Panc1 (cell line): Measurements from ENCODE around the gene MS4A4E. TPM values are rescaled to one million over a fixed set of nuclear protein-coding genes. Genes with fewer than 3 reads are reported as not detected.

Experiments used
- microRNA-seq: library from miRNA; unstranded; fragments of <30 nt; microRNA quantifications from one replicate; pipeline ENCODE4 v1.1.0, GENCODE V29; 2020; ENCODE audit not compliant: unreplicated experiment
- total RNA-seq: library from RNA; stranded (reverse); gene quantifications from one replicate; pipeline ENCODE4 v1.2.1, GENCODE V29; 2021; ENCODE audit not compliant: unreplicated experiment

The MS4A4E gene
- total RNA-seq, 1 experiment from 2014 or later: not detected

Small RNA genes within 50 kb of the gene (microRNA-seq; reads per million reads assigned to microRNA genes)
- gene MIR6503: not detected

Other genes starting within 250 kb of the MS4A4E start
- not detected for gene OOSP4B, start 226.0 kb downstream of the MS4A4E start, total RNA-seq
- gene OOSP2, start 202.7 kb downstream of the MS4A4E start, total RNA-seq: not detected
- 0.13 TPM for gene MS4A3, start 186.5 kb downstream of the MS4A4E start, total RNA-seq
- gene MS4A2, start 154.5 kb downstream of the MS4A4E start, total RNA-seq: not detected
- gene MS4A6A, start 60.1 kb downstream of the MS4A4E start, total RNA-seq: not detected
- gene MS4A4A, start 37.5 kb upstream of the MS4A4E start, total RNA-seq: not detected
- gene MS4A6E, start 84.1 kb upstream of the MS4A4E start, total RNA-seq: not detected
- 0.23 TPM for gene MS4A7, start 135.4 kb upstream of the MS4A4E start, total RNA-seq
- gene MS4A14, start 153.3 kb upstream of the MS4A4E start, total RNA-seq: not detected
- not detected for gene MS4A5, start 186.4 kb upstream of the MS4A4E start, total RNA-seq
- gene MS4A1, start 212.7 kb upstream of the MS4A4E start, total RNA-seq: 0.59 TPM
- gene MS4A12, start 249.6 kb upstream of the MS4A4E start, total RNA-seq: not detected